ENCODE measurements around the gene NEO1. TPM values are rescaled to one million over a fixed set of nuclear protein-coding genes. Genes with fewer than 3 reads are reported as not detected.

Gene NEO1
- total and polyA plus RNA-seq, 2 of the 13 experiments (the other 11 are each of a cell fraction or from before 2014, with no cell fraction given) = 8.4 to 11.0 TPM

DNA sequence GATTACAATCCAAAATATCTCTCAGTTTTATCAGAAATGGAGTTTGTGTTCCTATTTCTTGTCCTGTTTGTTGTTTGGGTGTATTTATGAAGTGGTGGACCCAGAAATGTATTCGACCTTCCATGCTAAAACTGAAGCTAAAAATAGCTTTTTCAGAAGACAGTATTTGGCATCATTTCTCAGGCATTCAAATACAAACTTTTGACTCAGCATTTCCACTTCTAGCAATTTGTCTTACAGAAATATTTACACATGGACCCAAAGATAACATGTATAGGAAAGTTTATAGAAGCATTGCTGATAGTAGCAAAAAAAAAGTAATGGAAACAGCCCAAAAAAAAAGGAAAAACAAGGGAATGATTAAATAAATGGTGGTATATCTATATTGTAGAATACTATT, 160.2 kb downstream of the NEO1 start (continued):
- TF ChIP-seq, protein P1, sequence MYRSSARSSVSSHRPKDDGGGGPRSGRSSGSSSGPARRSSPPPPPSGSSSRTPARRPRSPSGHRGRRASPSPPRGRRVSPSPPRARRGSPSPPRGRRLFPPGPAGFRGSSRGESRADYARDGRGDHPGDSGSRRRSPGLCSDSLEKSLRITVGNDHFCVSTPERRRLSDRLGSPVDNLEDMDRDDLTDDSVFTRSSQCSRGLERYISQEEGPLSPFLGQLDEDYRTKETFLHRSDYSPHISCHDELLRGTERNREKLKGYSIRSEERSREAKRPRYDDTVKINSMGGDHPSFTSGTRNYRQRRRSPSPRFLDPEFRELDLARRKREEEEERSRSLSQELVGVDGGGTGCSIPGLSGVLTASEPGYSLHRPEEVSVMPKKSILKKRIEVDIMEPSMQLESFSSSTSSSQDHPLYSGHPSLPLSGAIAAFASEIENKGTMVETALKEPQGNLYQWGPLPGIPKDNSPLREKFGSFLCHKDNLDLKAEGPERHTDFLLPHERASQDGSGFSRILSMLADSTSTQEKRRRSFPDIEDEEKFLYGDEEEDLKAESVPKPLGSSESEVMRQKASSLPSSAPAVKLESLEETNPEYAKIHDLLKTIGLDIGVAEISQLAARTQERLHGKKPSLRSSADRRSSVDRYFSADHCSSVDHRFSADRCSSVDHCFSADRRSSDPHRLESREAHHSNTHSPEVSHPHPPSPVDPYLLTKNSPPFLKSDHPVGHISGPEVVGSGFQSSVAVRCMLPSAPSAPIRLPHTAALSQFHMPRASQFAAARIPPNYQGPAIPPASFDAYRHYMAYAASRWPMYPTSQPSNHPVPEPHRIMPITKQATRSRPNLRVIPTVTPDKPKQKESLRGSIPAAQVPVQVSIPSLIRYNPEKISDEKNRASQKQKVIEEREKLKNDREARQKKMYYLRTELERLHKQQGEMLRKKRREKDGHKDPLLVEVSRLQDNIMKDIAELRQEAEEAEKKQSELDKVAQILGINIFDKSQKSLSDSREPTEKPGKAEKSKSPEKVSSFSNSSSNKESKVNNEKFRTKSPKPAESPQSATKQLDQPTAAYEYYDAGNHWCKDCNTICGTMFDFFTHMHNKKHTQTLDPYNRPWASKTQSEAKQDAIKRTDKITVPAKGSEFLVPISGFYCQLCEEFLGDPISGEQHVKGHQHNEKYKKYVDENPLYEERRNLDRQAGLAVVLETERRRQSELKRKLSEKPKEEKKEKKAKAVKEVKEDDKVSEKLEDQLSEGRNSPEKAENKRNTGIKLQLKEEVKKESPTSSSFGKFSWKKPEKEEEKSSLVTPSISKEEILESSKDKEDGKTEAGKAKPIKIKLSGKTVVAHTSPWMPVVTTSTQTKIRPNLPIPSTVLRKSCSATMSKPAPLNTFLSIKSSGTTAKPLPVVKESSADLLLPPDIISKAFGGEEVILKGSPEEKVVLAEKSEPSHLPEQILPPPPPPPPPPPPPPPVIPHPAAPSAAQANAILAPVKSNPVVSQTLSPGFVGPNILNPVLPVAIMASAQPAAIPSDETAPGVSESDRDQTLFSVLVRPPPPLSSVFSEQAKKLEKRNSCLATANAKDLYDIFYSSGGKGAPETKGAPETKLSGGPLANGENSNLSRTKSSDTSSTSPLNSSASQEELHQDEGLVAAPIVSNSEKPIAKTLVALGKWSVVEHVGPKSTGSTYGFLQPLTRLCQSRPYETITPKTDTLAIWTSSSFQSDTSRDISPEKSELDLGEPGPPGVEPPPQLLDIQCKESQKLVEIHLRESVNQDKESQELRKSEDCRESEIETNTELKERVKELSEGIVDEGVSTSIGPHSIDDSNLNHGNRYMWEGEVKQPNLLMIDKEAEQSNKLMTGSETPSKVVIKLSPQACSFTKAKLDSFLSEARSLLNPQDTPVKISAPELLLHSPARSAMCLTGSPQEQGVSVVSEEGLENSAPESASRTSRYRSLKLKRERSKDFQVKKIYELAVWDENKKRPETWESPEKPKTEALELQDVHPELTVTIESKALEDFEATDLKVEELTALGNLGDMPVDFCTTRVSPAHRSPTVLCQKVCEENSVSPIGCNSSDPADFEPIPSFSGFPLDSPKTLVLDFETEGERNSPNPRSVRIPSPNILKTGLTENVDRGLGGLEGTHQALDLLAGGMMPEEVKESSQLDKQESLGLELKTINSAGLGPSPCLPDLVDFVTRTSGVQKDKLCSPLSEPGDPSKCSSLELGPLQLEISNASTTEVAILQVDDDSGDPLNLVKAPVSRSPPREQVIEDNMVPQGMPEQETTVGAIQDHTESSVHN (CRISPR knock-in tag; IDR thresholded peaks at IDR 0.05) = no peak
- TF ChIP-seq, protein P2, sequence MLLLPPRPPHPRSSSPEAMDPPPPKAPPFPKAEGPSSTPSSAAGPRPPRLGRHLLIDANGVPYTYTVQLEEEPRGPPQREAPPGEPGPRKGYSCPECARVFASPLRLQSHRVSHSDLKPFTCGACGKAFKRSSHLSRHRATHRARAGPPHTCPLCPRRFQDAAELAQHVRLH (CRISPR knock-in tag; IDR thresholded peaks at IDR 0.05; ENCODE audit: borderline replicate concordance, low read depth) = no peak
- no peak for TF ChIP-seq KLF16 (CRISPR knock-in tag; IDR thresholded peaks at IDR 0.05)
- TF ChIP-seq, protein P3, sequence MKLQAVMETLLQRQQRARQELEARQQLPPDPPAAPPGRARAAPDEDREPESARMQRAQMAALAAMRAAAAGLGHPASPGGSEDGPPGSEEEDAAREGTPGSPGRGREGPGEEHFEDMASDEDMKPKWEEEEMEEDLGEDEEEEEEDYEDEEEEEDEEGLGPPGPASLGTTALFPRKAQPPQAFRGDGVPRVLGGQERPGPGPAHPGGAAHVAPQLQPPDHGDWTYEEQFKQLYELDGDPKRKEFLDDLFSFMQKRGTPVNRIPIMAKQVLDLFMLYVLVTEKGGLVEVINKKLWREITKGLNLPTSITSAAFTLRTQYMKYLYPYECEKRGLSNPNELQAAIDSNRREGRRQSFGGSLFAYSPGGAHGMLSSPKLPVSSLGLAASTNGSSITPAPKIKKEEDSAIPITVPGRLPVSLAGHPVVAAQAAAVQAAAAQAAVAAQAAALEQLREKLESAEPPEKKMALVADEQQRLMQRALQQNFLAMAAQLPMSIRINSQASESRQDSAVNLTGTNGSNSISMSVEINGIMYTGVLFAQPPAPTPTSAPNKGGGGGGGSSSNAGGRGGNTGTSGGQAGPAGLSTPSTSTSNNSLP (IDR thresholded peaks at IDR 0.05; ENCODE audit: low read depth, low read length) = no peak
- TF ChIP-seq HOXA3 (CRISPR knock-in tag; IDR thresholded peaks at IDR 0.05) = no peak
- no peak for TF ChIP-seq SMARCC2 (IDR thresholded peaks at IDR 0.05)
- no peak for TF ChIP-seq SAFB2 (CRISPR knock-in tag; IDR thresholded peaks at IDR 0.05; ENCODE audit: borderline replicate concordance, low read depth)
- TF ChIP-seq HDAC6 (IDR thresholded peaks at IDR 0.05; ENCODE audit: low read depth, low read length) = no peak
- no peak for TF ChIP-seq ZNF30 (CRISPR knock-in tag; IDR thresholded peaks at IDR 0.05)
- no peak for TF ChIP-seq BCL6 (CRISPR knock-in tag; IDR thresholded peaks at IDR 0.05)
- no peak for TF ChIP-seq MXI1 (IDR thresholded peaks at IDR 0.05; ENCODE audit: borderline replicate concordance, low read depth, low read length)
- TF ChIP-seq, protein P4, sequence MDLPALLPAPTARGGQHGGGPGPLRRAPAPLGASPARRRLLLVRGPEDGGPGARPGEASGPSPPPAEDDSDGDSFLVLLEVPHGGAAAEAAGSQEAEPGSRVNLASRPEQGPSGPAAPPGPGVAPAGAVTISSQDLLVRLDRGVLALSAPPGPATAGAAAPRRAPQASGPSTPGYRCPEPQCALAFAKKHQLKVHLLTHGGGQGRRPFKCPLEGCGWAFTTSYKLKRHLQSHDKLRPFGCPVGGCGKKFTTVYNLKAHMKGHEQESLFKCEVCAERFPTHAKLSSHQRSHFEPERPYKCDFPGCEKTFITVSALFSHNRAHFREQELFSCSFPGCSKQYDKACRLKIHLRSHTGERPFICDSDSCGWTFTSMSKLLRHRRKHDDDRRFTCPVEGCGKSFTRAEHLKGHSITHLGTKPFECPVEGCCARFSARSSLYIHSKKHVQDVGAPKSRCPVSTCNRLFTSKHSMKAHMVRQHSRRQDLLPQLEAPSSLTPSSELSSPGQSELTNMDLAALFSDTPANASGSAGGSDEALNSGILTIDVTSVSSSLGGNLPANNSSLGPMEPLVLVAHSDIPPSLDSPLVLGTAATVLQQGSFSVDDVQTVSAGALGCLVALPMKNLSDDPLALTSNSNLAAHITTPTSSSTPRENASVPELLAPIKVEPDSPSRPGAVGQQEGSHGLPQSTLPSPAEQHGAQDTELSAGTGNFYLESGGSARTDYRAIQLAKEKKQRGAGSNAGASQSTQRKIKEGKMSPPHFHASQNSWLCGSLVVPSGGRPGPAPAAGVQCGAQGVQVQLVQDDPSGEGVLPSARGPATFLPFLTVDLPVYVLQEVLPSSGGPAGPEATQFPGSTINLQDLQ (CRISPR knock-in tag; IDR thresholded peaks at IDR 0.05) = no peak
- TF ChIP-seq, protein P5, sequence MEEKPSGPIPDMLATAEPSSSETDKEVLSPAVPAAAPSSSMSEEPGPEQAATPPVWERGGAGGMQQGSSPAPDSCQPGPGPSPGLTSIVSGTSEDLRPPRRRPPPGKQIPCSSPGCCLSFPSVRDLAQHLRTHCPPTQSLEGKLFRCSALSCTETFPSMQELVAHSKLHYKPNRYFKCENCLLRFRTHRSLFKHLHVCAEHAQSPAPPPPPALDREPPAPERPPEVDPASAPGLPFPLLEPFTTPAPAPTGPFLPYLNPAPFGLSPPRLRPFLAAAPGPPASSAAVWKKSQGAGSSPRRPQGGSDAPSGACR (CRISPR knock-in tag; IDR thresholded peaks at IDR 0.05) = no peak
- no peak for TF ChIP-seq HNRNPK (IDR thresholded peaks at IDR 0.05; ENCODE audit: low read depth, low read length, poor library complexity, severe bottlenecking)
